ENCODE results near the gene ME2. TPM values are rescaled to one million over a fixed set of nuclear protein-coding genes. Genes with fewer than 3 reads are reported as not detected.
"Not testable (repeated sequence)": the region's sequence is repeated elsewhere in the genome, so short reads cannot be mapped to it uniquely, and the experiment has no call there.

ME2 gene
- total RNA-seq, 2 experiments from 2014 or later, result 153 TPM

- Mint-ChIP-seq H3K27me3 (no peaks in the 10 kb centered on the region), H3K27ac (no peak overlapping the region), H3K36me3 (peaks cover 50% of the 10 kb centered on the region), H3K9me3 (peaks cover 6% of the 10 kb centered on the region), H3K4me3 (no peak overlapping the region), H3K4me1 (no peaks in the 10 kb centered on the region)
- DNase-seq, result no peak
These were observed 47.6 kb downstream of the ME2 start for GRCh38 chr18:50926521-50926920.

DNA sequence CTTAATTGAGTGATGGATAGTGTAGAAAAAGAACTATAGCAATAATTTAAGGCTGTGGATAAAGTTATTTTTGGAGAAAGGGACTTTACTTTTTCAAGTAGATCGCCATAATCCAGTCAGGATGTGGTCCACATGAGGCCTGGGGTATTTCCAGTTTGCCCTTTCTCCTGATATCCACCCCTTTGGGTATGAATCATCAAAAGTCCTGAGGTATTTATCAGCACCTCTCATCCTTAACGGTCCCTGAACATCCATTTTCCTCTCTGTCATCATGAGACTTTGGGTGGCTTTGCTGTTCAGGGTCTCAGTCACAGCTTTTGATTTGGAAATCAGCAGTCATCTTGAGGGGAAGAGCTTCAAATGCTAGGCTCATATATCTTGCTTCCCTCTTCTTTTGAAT, 49.6 kb downstream of the ME2 start:
- Mint-ChIP-seq H3K9me3 (peaks cover 6% of the 10 kb centered on the region), H3K4me3 (no peak overlapping the region), H3K27ac (no peak overlapping the region), H3K27me3 (no peaks in the 10 kb centered on the region), H3K4me1 (no peaks in the 10 kb centered on the region), H3K36me3 (peaks cover 41% of the 10 kb centered on the region)
- no peak for DNase-seq

DNA sequence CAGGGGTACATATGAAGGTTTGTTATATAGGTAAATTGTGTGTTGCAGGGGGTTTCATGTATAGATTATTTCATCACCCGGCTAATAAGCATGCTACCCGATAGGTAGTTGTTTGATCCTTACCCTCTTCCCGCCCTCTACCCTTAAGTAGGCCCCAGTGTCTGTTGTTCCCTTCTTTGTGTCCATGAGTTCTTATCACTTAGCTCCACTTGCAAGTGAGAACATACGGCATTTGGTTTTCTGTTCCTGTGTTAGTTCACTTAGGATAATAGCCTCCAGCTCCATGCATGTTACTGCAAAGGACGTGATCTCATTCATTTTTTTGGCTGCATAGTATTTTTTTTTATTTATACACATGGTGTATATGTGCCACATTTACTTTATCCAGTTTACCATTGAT, 54.8 kb downstream of the ME2 start:
- Mint-ChIP-seq H3K27me3 (no peaks in the 10 kb centered on the region), H3K4me1 (peaks cover 2% of the 10 kb centered on the region), H3K4me3 (no peak overlapping the region), H3K9me3 (no peaks in the 10 kb centered on the region), H3K36me3 (peaks cover 14% of the 10 kb centered on the region), H3K27ac (no peak overlapping the region)
- no peak for DNase-seq

DNA sequence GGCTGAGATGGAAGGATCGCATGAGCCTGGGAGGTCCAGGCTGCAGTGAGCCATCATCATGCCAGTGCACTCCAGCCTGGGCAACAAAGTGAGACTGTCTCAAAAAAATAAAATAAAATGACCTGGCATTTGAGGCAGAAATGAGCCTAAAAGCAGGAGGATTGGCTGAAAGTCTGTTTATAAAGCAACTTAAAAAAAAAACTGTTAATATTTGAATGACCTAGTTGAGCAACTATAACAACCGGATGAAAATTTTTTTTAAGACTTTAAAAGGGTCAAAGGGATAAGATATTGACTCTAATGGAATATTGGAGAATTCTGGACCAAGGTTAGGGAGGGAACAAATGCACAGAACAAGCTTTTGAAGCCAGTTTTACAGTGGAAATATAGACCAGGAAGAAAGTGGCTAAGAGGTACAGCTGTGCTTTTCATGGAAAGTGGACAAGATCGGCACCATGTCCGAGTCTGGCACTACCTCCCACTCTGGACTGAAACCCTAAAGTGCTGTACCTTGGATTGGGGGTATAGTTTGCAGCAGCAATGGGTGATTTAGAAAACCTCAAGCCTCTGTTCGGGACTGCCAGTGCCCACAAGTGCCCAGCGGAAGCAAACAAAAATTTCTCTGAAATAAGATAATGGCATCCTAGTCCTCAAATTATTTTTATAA, 55.8 kb downstream of the ME2 start:
- Mint-ChIP-seq H3K27ac (no peak overlapping the region), H3K36me3 (peaks cover 15% of the 10 kb centered on the region), H3K4me1 (peaks cover 2% of the 10 kb centered on the region), H3K27me3 (no peaks in the 10 kb centered on the region), H3K4me3 (no peak overlapping the region), H3K9me3 (no peaks in the 10 kb centered on the region)
- no peak for DNase-seq

DNA sequence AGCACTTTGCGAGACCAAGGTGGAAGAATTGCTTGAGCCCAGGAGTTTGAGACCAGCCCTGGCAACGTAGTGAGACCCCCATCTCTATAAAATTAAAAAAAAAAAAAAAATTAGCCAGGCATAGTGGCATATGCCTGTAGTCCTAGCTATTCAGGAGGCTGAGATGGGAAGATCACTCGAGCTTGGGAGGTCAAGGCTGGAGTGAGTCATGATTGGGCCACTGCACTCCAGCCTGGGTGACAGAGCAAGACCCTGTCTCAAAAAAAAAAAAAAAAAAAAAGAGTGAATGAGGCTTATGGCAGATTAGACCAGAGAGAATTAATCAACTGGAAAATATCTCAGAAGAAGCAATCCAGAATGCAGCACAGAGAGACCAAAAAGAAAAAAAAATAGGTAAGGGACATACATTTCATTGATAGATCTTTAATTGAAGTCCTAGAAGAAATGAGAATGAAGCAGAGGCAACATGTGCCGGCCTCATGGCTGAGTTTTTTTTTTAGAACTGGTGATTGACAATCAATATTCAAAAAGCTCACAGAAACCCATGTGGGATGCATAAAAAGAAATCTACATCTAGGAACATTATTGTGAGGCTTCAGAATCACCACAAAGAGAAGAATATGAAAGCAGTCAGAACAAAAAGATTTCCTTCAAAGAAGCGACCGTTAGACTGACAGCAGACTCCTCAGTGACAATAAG, 56.7 kb downstream of the ME2 start:
- no peak for DNase-seq
- Mint-ChIP-seq H3K9me3 (no peaks in the 10 kb centered on the region), H3K4me3 (no peak overlapping the region), H3K36me3 (peaks cover 17% of the 10 kb centered on the region), H3K27me3 (no peaks in the 10 kb centered on the region), H3K4me1 (peaks cover 2% of the 10 kb centered on the region), H3K27ac (peak overlapping the region; percentile 1)

- H3K9me3 Mint-ChIP-seq, result no peaks in the 10 kb centered on the region
- H3K4me1 Mint-ChIP-seq, result peaks cover 2% of the 10 kb centered on the region
- no peaks in the 10 kb centered on the region for H3K27me3 Mint-ChIP-seq
- DNase-seq, result no peak
- H3K4me3 Mint-ChIP-seq, result no peak overlapping the region
- H3K36me3 Mint-ChIP-seq, result peaks cover 20% of the 10 kb centered on the region
- no peak overlapping the region for H3K27ac Mint-ChIP-seq
These were observed 58.3 kb downstream of the ME2 start for GRCh38 chr18:50937183-50937582.

GRCh38 chr18:50938912-50939311, 60.0 kb downstream of the ME2 start:
- Mint-ChIP-seq H3K27ac (no peak overlapping the region), H3K27me3 (no peaks in the 10 kb centered on the region), H3K9me3 (no peaks in the 10 kb centered on the region)

DNA sequence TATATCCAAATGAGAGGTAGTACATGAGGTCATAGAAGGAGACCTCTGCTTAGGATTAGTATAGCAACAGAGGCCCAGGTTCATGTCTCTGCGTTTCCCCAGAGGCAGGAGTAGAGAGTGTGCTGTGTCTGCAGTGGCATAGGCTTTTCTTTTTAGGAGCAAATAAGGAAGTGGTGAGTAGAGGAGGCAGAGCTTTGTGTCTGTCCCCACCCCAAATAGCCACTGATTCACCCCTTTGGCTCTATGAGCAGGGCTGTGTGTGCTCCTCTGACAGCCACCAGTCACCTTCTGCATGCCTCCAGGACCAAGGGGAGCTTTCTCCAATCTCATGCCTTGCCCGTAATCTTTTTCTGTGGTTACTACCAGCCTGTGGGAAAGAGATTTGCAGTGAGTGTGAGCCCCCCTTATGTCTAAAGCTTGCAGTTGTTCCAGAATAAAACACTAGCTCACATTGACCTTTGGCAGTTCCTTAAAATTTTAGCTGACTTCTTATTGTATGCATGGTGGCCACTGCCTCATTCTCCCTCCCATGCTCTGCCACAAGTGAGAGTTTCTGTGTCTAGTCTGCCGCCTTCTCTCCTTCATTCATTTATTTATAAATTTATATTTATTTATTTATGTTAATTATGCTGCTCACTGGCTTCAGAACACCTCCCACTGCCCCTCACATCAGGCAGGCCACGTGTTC, 65.5 kb downstream of the ME2 start:
- Mint-ChIP-seq H3K27ac (no peak overlapping the region), H3K4me3 (no peak overlapping the region), H3K27me3 (no peaks in the 10 kb centered on the region), H3K4me1 (no peaks in the 10 kb centered on the region), H3K9me3 (no peaks in the 10 kb centered on the region), H3K36me3 (peaks cover 24% of the 10 kb centered on the region)
- DNase-seq, result no peak

More at GRCh38 chr18:50938912-50939311, 60.0 kb downstream of the ME2 start:
- Mint-ChIP-seq H3K4me3 (no peak overlapping the region), H3K4me1 (peaks cover 2% of the 10 kb centered on the region), H3K36me3 (peaks cover 14% of the 10 kb centered on the region)
- DNase-seq, result no peak

- not testable (repeated sequence) for H3K27me3 Mint-ChIP-seq, H3K4me3 Mint-ChIP-seq, H3K4me1 Mint-ChIP-seq, H3K9me3 Mint-ChIP-seq, H3K27ac Mint-ChIP-seq, DNase-seq
- peaks cover 23% of the 10 kb centered on the region for H3K36me3 Mint-ChIP-seq
These were observed 67.0 kb downstream of the ME2 start for GRCh38 chr18:50945918-50946317.

DNA sequence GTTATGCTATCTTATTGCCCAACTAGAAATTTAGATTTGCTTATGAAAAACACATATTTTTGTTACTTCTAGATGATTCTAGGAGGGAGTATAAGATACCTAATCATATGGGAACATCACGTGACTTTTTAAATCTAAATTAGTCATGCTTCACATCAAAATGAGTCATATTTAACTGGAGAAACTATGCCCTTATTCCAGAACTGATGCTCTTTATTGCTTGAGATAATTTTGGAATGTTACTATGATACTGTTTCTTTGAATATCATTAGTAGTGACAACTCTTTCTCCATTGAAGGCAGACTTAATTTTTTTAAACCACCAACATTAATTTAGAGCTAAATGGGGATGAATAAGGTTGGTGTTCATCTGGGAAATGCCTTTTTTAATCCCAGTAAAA, 69.0 kb downstream of the ME2 start:
- Mint-ChIP-seq H3K9me3 (no peaks in the 10 kb centered on the region), H3K36me3 (peaks cover 26% of the 10 kb centered on the region), H3K4me3 (no peak overlapping the region), H3K27ac (no peak overlapping the region), H3K4me1 (no peaks in the 10 kb centered on the region), H3K27me3 (no peaks in the 10 kb centered on the region)
- DNase-seq, result no peak

GRCh38 chr18:50949185-50949584, 70.3 kb downstream of the ME2 start:
- Mint-ChIP-seq H3K36me3 (peaks cover 23% of the 10 kb centered on the region), H3K9me3 (no peaks in the 10 kb centered on the region), H3K27ac (no peak overlapping the region), H3K27me3 (no peaks in the 10 kb centered on the region), H3K4me3 (no peak overlapping the region), H3K4me1 (no peaks in the 10 kb centered on the region)
- DNase-seq, result no peak

GRCh38 chr18:50950626-50951025, 71.7 kb downstream of the ME2 start:
- Mint-ChIP-seq H3K4me3 (no peak overlapping the region), H3K27me3 (no peaks in the 10 kb centered on the region), H3K9me3 (no peaks in the 10 kb centered on the region), H3K4me1 (no peaks in the 10 kb centered on the region), H3K27ac (no peak overlapping the region), H3K36me3 (peaks cover 18% of the 10 kb centered on the region)
- no peak for DNase-seq

- DNase-seq, result no peak
- no peaks in the 10 kb centered on the region for H3K9me3 Mint-ChIP-seq
- H3K4me3 Mint-ChIP-seq, result no peak overlapping the region
These were observed 74.9 kb downstream of the ME2 start for GRCh38 chr18:50953822-50954221.

DNA sequence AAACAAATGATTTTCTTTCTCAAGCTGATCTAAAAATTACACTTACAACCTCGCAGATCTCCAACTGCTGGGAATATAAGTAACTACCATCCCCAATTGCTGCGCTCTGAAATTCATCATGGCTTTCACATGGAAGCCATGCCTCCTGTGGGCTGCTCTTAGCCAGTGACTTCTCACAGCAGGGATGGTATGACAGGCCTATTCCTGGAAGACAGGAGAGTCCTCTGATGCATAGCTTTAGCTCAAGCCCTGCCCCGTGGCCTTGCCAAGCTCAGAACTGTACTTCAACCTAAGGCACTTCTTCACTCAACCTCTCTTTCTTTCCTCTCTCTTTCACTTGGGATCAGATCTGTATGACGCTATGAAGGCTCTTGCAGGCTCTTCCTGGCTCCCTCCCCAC, 76.3 kb downstream of the ME2 start:
- Mint-ChIP-seq H3K4me1 (no peaks in the 10 kb centered on the region), H3K27ac (no peak overlapping the region), H3K36me3 (peaks cover 6% of the 10 kb centered on the region), H3K27me3 (peaks cover 3% of the 10 kb centered on the region), H3K4me3 (no peak overlapping the region), H3K9me3 (no peaks in the 10 kb centered on the region)
- no peak for DNase-seq

More at GRCh38 chr18:50953822-50954221, 74.9 kb downstream of the ME2 start:
- no peaks in the 10 kb centered on the region for H3K27me3 Mint-ChIP-seq
- H3K36me3 Mint-ChIP-seq, result peaks cover 6% of the 10 kb centered on the region
- no peaks in the 10 kb centered on the region for H3K4me1 Mint-ChIP-seq
- no peak overlapping the region for H3K27ac Mint-ChIP-seq

- no peaks in the 10 kb centered on the region for H3K4me1 Mint-ChIP-seq
- H3K9me3 Mint-ChIP-seq, result peaks cover 5% of the 10 kb centered on the region
- peaks cover 3% of the 10 kb centered on the region for H3K27me3 Mint-ChIP-seq
- DNase-seq, result no peak
- H3K36me3 Mint-ChIP-seq, result peaks cover 4% of the 10 kb centered on the region
- no peak overlapping the region for H3K27ac Mint-ChIP-seq
- H3K4me3 Mint-ChIP-seq, result no peak overlapping the region
These were observed 77.2 kb downstream of the ME2 start for GRCh38 chr18:50956116-50956515.

Data from activated naive CD8-positive, alpha-beta T cell treated with anti-CD3 and anti-CD28 coated beads for 36 hours (primary cell).